ENCODE results near the gene DPEP2.
A peak's percentile ranks its signal among the peaks of the same experiment; 100 is the strongest.

GRCh38 chr16:68022278-68022727 is 23.0 kb upstream of the DPEP2 start:
- TF ChIP-seq TSC22D2 (CRISPR knock-in tag; IDR thresholded peaks at IDR 0.05; ENCODE audit: borderline replicate concordance) = no peak
- no peak for TF ChIP-seq ZBTB20 (CRISPR knock-in tag; IDR thresholded peaks at IDR 0.05; ENCODE audit: borderline replicate concordance, low read depth)
- TF ChIP-seq LBX2 (CRISPR knock-in tag; IDR thresholded peaks at IDR 0.05; ENCODE audit: borderline replicate concordance) = no peak
- TF ChIP-seq CHCHD3 (CRISPR knock-in tag; IDR thresholded peaks at IDR 0.05) = peak; percentile 45; the same call in 1 of the 2 replicates
- no peak for TF ChIP-seq CREB1 (IDR thresholded peaks at IDR 0.05)
- TF ChIP-seq CREB1 (CRISPR knock-in tag; IDR thresholded peaks at IDR 0.05) = no peak
- no peak for TF ChIP-seq CTCF (CRISPR knock-in tag; IDR thresholded peaks at IDR 0.05)
- TF ChIP-seq NR1H2 (CRISPR knock-in tag; IDR thresholded peaks at IDR 0.05; ENCODE audit: borderline replicate concordance, low read depth) = no peak
- TF ChIP-seq MTF1 (CRISPR knock-in tag; IDR thresholded peaks at IDR 0.05) = no peak
- TF ChIP-seq EZH2 (conservative IDR thresholded peaks at IDR 0.05; ENCODE audit: low read depth, low read length) = no peak
- TF ChIP-seq BRCA1 (CRISPR knock-in tag; IDR thresholded peaks at IDR 0.05) = no peak
- TF ChIP-seq ONECUT2 (CRISPR knock-in tag; IDR thresholded peaks at IDR 0.05) = no peak
- no peak for TF ChIP-seq ESRRA (CRISPR knock-in tag; IDR thresholded peaks at IDR 0.05; ENCODE audit: low read depth)

All from HepG2 (cell line).